Measurements from ENCODE around the gene CEP104.

DNA sequence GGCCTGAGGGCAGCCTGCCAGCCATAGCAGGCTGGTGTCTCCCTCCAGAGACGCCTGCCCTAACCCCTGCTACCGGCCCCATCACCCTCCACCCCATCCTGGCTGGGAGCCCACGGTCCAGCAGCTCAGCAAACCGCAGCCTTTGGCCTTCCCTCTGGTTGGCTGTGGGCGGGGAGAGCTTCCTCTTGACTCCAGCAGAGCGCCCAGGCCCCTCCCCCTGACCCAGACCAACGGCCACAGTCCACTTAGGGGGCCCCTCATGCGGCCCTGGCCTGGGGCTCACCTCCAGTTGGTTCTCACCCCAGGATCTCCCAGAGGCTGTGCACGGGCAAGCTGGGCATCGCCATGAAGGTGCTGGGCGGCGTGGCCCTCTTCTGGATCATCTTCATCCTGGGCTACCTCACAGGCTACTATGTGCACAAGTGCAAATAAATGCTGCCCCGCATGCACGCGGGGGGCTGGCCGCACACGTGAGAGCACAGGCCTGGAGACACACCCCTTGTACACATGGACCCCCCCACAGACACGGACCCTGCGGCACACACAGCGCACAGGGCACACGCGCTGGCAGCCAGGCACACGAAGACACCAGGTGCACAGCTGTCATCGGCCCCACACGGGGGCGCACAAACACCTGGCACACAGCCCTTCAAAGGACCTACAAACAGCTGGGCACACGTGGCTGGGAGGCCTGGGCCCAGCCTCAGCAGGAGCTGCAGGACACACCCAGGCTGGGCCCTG, 81.4 kb downstream of the CEP104 start:
- TF ChIP-seq, protein P1, sequence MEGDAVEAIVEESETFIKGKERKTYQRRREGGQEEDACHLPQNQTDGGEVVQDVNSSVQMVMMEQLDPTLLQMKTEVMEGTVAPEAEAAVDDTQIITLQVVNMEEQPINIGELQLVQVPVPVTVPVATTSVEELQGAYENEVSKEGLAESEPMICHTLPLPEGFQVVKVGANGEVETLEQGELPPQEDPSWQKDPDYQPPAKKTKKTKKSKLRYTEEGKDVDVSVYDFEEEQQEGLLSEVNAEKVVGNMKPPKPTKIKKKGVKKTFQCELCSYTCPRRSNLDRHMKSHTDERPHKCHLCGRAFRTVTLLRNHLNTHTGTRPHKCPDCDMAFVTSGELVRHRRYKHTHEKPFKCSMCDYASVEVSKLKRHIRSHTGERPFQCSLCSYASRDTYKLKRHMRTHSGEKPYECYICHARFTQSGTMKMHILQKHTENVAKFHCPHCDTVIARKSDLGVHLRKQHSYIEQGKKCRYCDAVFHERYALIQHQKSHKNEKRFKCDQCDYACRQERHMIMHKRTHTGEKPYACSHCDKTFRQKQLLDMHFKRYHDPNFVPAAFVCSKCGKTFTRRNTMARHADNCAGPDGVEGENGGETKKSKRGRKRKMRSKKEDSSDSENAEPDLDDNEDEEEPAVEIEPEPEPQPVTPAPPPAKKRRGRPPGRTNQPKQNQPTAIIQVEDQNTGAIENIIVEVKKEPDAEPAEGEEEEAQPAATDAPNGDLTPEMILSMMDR (IDR thresholded peaks at IDR 0.05 in 8 of 11, conservative IDR thresholded peaks at IDR 0.05 in 3 of 11) = peak in 8 of 11 experiments; percentile 21 to 52 (median 40)
- peak in 2 of 3 donors; percentile 33 to 46 for TF ChIP-seq POLR2AphosphoS5 (IDR thresholded peaks at IDR 0.05)

Data from spleen (tissue), 7 donors.